ENCODE results near the gene PEX19. TPM values are rescaled to one million over a fixed set of nuclear protein-coding genes. Genes with fewer than 3 reads are reported as not detected.

Gene PEX19
- total RNA-seq, 4 donors from 2014 or later: 45.1 to 77.5 (median 59.8) TPM

DNA sequence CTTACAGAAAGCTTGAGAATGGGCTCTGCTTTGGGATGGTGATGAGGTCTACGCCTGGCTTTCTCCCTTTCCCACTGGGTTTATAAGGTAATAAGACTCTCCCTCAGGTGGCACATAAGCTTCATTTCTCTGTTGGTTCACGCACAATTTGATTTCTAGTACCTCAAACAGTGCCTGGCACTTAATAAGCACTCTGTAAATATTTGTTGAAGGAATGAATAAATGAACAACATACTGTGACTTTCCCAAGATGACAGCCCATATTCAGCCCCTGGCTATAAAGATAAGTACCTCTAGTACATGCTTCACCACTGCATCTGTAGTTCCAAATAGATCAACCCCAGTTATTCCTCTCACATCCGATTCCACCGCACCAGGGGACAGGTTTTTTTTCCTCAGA lies 40.3 kb upstream of the PEX19 start:
- H3K9me3 ChIP-seq: no peaks in the 10 kb centered on the region
- H3K36me3 ChIP-seq: no peaks in the 10 kb centered on the region
- H3K4me1 ChIP-seq: no peaks in the 10 kb centered on the region
- no peak for TF ChIP-seq POLR2A (IDR thresholded peaks at IDR 0.05)
- TF ChIP-seq, protein P1, sequence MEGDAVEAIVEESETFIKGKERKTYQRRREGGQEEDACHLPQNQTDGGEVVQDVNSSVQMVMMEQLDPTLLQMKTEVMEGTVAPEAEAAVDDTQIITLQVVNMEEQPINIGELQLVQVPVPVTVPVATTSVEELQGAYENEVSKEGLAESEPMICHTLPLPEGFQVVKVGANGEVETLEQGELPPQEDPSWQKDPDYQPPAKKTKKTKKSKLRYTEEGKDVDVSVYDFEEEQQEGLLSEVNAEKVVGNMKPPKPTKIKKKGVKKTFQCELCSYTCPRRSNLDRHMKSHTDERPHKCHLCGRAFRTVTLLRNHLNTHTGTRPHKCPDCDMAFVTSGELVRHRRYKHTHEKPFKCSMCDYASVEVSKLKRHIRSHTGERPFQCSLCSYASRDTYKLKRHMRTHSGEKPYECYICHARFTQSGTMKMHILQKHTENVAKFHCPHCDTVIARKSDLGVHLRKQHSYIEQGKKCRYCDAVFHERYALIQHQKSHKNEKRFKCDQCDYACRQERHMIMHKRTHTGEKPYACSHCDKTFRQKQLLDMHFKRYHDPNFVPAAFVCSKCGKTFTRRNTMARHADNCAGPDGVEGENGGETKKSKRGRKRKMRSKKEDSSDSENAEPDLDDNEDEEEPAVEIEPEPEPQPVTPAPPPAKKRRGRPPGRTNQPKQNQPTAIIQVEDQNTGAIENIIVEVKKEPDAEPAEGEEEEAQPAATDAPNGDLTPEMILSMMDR (IDR thresholded peaks at IDR 0.05): no peak
- H3K27me3 ChIP-seq: no peaks in the 10 kb centered on the region
- no peak overlapping the region for H3K27ac ChIP-seq
- intact Hi-C loops (cut with DNase I; ENCODE audit: low total_unique reads): no loop called here
- H3K4me3 ChIP-seq: no peak overlapping the region
- no peak for DNase-seq

DNA sequence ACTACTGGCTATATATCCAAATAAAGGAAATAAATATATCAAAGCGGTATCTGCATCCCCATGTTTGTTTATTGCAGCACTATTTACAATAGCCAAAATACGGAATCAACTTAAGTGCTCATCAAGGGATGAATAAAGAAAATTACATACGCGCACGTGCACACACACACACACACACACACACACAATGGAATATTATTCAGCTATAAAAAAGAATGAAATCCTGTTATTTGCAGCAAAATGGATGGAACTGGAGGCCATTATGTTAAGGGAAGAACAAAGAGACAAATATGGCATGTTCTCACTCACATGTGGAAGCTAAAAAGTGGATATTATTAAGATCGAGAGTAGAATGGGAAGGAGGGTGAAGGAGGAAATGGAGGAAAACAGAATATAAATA lies 37.9 kb upstream of the PEX19 start:
- no peaks in the 10 kb centered on the region for H3K36me3 ChIP-seq

DNA sequence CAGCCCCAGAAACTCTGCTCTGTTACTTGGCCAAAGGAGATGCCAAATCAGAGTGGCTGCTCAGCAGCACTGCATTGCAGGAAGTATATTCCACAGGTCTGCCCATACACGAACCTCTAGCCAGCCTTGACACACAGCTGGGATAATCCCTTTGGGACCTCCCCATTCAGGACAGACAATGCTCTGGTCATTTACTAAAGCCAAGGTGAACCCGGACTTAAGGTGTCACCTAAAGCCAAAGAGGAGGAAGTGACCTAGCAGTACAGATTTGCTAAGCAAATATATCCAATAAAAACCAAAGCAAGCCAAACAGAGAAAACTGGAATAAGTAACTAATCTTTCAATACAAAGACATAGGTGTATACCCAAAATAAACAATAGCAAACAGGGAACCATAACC lies 30.4 kb upstream of the PEX19 start:
- Histone ChIP-seq H3K4me1 (no peaks in the 10 kb centered on the region), H3K27ac (no peak overlapping the region), H3K27me3 (no peaks in the 10 kb centered on the region), H3K36me3 (no peaks in the 10 kb centered on the region), H3K4me3 (no peak overlapping the region), H3K9me3 (peaks cover 0 to 5% of the 10 kb centered on the region in 2 donors)
- no peak for DNase-seq
- intact Hi-C loops (cut with DNase I; ENCODE audit: low total_unique reads): no loop called here
- no peak for TF ChIP-seq POLR2A (IDR thresholded peaks at IDR 0.05)
- TF ChIP-seq, protein P1 (IDR thresholded peaks at IDR 0.05): no peak

More for the DNA sequence above, 37.9 kb upstream of the PEX19 start:
- intact Hi-C loops (cut with DNase I; ENCODE audit: low total_unique reads): no loop called here
- no peaks in the 10 kb centered on the region for H3K27me3 ChIP-seq
- no peaks in the 10 kb centered on the region for H3K4me1 ChIP-seq
- TF ChIP-seq POLR2A (IDR thresholded peaks at IDR 0.05): no peak
- TF ChIP-seq, protein P1 (IDR thresholded peaks at IDR 0.05): no peak
- no peak overlapping the region for H3K27ac ChIP-seq
- H3K9me3 ChIP-seq: no peaks in the 10 kb centered on the region
- DNase-seq: no peak
- H3K4me3 ChIP-seq: no peak overlapping the region

DNA sequence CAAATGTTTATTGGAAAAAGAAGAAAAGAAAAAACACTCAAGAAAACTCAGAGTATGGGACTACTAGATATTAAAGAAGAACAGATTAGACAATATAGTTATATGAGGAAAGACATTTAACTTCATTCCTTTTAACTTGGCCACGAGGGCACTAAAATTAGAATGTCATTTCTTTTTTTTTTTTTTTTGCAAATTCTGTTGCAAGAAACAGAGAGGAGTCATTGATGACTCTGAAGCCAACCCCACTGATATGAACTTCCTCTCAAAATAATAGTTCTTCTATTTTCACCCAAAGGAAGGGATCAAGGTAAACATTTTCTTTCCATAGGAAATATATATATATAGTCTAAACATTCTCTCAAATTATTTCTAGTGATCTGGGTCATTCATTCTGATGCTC lies 24.6 kb upstream of the PEX19 start:
- H3K36me3 ChIP-seq: no peaks in the 10 kb centered on the region

DNA sequence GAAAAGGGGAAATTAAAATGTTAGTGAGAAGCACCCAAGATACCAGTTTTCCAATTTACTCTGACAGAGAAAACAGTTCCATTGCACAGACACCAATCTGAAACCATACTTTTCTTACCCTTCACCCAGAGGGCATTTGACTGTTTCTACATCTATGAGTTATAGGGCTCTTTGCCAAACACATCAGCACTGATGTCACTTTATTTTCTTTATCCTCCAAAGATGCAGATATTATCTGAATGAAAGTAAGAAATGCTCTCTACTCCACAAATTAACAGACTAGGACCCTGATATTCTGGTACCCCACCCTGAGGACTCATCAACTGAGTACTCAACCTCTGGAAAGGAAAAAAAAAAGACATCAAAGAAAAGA lies 24.2 kb upstream of the PEX19 start:
- no peaks in the 10 kb centered on the region for H3K36me3 ChIP-seq
- H3K27me3 ChIP-seq: no peaks in the 10 kb centered on the region
- H3K4me1 ChIP-seq: no peaks in the 10 kb centered on the region
- DNase-seq: no peak
- H3K27ac ChIP-seq: no peak overlapping the region
- no peak for TF ChIP-seq POLR2A (IDR thresholded peaks at IDR 0.05)
- TF ChIP-seq, protein P1 (IDR thresholded peaks at IDR 0.05): no peak
- no peaks in the 10 kb centered on the region for H3K9me3 ChIP-seq
- intact Hi-C loops (cut with DNase I; ENCODE audit: low total_unique reads): no loop called here
- no peak overlapping the region for H3K4me3 ChIP-seq

More for the DNA sequence above, 24.6 kb upstream of the PEX19 start:
- Histone ChIP-seq H3K4me1 (no peaks in the 10 kb centered on the region), H3K4me3 (no peak overlapping the region), H3K9me3 (no peaks in the 10 kb centered on the region), H3K27me3 (no peaks in the 10 kb centered on the region), H3K27ac (no peak overlapping the region)
- intact Hi-C loops (cut with DNase I; ENCODE audit: low total_unique reads): no loop called here
- no peak for DNase-seq
- no peak for TF ChIP-seq POLR2A (IDR thresholded peaks at IDR 0.05)

Measured in uterus (tissue), 4 donors.